ENCODE measurements around the gene RIN2. TPM values are rescaled to one million over a fixed set of nuclear protein-coding genes. Genes with fewer than 3 reads are reported as not detected.
A peak's percentile ranks its signal among the peaks of the same experiment; 100 is the strongest.

Gene RIN2
- total RNA-seq, 1 experiment from 2014 or later = 31.9 TPM

GRCh38 chr20:19765266-19765665 is 7.2 kb downstream of the RIN2 start:
- DNase-seq (ENCODE audit: low spot score) = no peak

GRCh38 chr20:19765913-19766312 is 7.9 kb downstream of the RIN2 start:
- no peak for DNase-seq (ENCODE audit: low spot score)

- DNase-seq (ENCODE audit: low spot score) = peak; percentile 65
Measured at GRCh38 chr20:19767070-19767469, 9.0 kb downstream of the RIN2 start.

- no peak for DNase-seq (ENCODE audit: low spot score)
Measured at GRCh38 chr20:19768325-19768842, 10.3 kb downstream of the RIN2 start.

GRCh38 chr20:19769507-19769906 is 11.4 kb downstream of the RIN2 start:
- DNase-seq (ENCODE audit: low spot score) = no peak

- DNase-seq (ENCODE audit: low spot score) = no peak
Measured at GRCh38 chr20:19770375-19770774, 12.3 kb downstream of the RIN2 start.

GRCh38 chr20:19771031-19771430 is 13.0 kb downstream of the RIN2 start:
- DNase-seq (ENCODE audit: low spot score) = no peak

- DNase-seq (ENCODE audit: low spot score) = no peak
Measured at GRCh38 chr20:19773471-19773870, 15.4 kb downstream of the RIN2 start.

- DNase-seq (ENCODE audit: low spot score) = peak; percentile 15
Measured at GRCh38 chr20:19774135-19774933, 16.3 kb downstream of the RIN2 start.

GRCh38 chr20:19775353-19776253 is 17.5 kb downstream of the RIN2 start:
- DNase-seq (ENCODE audit: low spot score) = peak; percentile 76

- DNase-seq (ENCODE audit: low spot score) = no peak
Measured at GRCh38 chr20:19777315-19777714, 19.3 kb downstream of the RIN2 start.

- DNase-seq (ENCODE audit: low spot score) = no peak
Measured at GRCh38 chr20:19777981-19778380, 19.9 kb downstream of the RIN2 start.

GRCh38 chr20:19778404-19778803 is 20.3 kb downstream of the RIN2 start:
- DNase-seq (ENCODE audit: low spot score) = no peak

GRCh38 chr20:19779634-19780033 is 21.6 kb downstream of the RIN2 start:
- DNase-seq (ENCODE audit: low spot score) = no peak

GRCh38 chr20:19780261-19780660 is 22.2 kb downstream of the RIN2 start:
- no peak for DNase-seq (ENCODE audit: low spot score)

- DNase-seq (ENCODE audit: low spot score) = no peak
Measured at GRCh38 chr20:19781235-19781634, 23.2 kb downstream of the RIN2 start.

GRCh38 chr20:19782669-19783068 is 24.6 kb downstream of the RIN2 start:
- DNase-seq (ENCODE audit: low spot score) = no peak

GRCh38 chr20:19783966-19784401 is 25.9 kb downstream of the RIN2 start:
- peak; percentile 71 for DNase-seq (ENCODE audit: low spot score)

- DNase-seq (ENCODE audit: low spot score) = peak; percentile 92
Measured at GRCh38 chr20:19784511-19785172, 26.6 kb downstream of the RIN2 start.

- DNase-seq (ENCODE audit: low spot score) = no peak
Measured at GRCh38 chr20:19785173-19785982, 27.3 kb downstream of the RIN2 start.

- DNase-seq (ENCODE audit: low spot score) = no peak
Measured at GRCh38 chr20:19785983-19786285, 27.9 kb downstream of the RIN2 start.

All from HT-29 (cell line).